SKM-1 (cell line): ENCODE measurements around the gene ATG12.
"Not testable (repeated sequence)": the region's sequence is repeated elsewhere in the genome, so short reads cannot be mapped to it uniquely, and the experiment has no call there.

Source experiments
- DNase-seq: peaks from one replicate; lab custom pipeline; 2025; ENCODE audit not compliant: unreplicated experiment; lab: John Stamatoyannopoulos, UW

The ATG12 gene

GRCh38 chr5:115809946-115810345, 31.4 kb downstream of the ATG12 start:
- DNase-seq, result no peak

GRCh38 chr5:115808066-115808465, 33.3 kb downstream of the ATG12 start:
- DNase-seq, result not testable (repeated sequence)

GRCh38 chr5:115807654-115808052, 33.7 kb downstream of the ATG12 start:
- DNase-seq, result no peak

- DNase-seq, result no peak
Observed at GRCh38 chr5:115806986-115807653, 34.2 kb downstream of the ATG12 start.

GRCh38 chr5:115801984-115802383, 39.4 kb downstream of the ATG12 start:
- DNase-seq, result no peak

GRCh38 chr5:115801152-115801551, 40.2 kb downstream of the ATG12 start:
- DNase-seq, result no peak

GRCh38 chr5:115800108-115800507, 41.3 kb downstream of the ATG12 start:
- no peak for DNase-seq

GRCh38 chr5:115798252-115798651, 43.1 kb downstream of the ATG12 start:
- DNase-seq, result no peak

- DNase-seq, result no peak
Observed at GRCh38 chr5:115796656-115797055, 44.7 kb downstream of the ATG12 start.

- no peak for DNase-seq
Observed at GRCh38 chr5:115795700-115796099, 45.7 kb downstream of the ATG12 start.

- DNase-seq, result no peak
Observed at GRCh38 chr5:115788440-115788839, 52.9 kb downstream of the ATG12 start.

- no peak for DNase-seq
Observed at GRCh38 chr5:115787426-115787825, 53.9 kb downstream of the ATG12 start.

GRCh38 chr5:115785381-115786065, 55.8 kb downstream of the ATG12 start:
- DNase-seq, result no peak

GRCh38 chr5:115778417-115778816, 62.9 kb downstream of the ATG12 start:
- DNase-seq, result no peak
